ENCODE measurements around the gene FEM1B.
A peak's percentile ranks its signal among the peaks of the same experiment; 100 is the strongest.

Gene FEM1B

DNA sequence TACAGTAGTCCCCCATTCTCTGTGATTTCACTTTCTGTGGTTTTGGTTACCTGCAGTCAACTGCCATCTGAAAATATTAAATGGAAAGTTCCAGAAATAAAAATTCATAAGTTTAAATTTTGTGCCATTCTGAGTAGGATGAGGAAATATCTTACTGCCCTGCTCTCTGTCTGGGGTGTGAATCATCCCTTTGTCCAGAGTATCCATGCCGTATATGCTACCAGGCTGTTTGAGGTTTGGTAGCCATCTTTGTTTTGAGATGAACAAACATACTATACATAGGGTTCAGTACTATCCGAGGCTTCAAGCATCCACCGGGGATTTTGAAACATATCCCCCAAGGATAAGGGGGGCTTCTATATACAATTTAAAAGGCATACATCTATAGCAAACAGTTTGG lies 16.3 kb upstream of the FEM1B start:
- no peak for DNase-seq

GRCh38 chr15:68261980-68262379 lies 15.6 kb upstream of the FEM1B start:
- no peak for DNase-seq

- DNase-seq, result no peak
These were observed 14.8 kb upstream of the FEM1B start for GRCh38 chr15:68262514-68263356.

DNA sequence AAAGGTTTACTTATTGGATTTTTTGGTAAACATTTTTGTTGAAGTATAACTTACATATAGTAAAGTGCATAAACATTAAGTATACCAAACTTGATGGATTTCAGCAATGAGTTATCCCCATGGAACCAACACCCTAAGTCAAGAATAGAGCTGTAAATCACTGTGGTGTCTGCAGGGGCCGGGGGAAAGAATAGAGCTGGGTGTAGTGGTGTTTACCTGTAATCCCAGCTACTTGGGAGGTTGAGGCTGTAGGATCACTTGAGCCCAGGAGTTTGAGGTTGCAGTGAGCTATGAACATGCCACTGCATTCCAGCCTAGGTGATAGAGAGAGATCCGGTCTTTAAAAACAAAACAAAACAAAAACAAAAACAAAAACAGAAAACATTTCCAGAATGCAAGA lies 13.3 kb upstream of the FEM1B start:
- no peak for DNase-seq

GRCh38 chr15:68265081-68265480 lies 12.5 kb upstream of the FEM1B start:
- DNase-seq, result no peak

DNA sequence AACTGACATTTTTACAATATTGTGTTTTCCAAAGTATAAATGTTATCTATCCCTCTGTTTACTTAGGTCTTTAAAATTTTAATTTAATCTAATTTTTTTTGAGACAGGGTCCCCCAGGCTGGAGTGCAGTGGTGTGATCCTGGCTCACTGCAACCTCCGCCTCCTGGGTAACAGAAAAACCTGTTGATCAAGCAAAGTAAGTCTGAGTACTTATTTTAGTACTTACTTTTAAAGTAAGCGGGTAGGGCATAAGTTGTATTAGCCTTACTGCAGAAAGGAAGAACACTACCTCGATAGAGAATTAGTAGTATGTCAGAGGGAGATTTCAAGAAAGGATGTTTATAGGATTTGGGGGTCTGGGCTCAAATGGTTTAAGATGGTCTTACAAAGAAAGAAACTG lies 11.9 kb upstream of the FEM1B start:
- no peak for DNase-seq

GRCh38 chr15:68268405-68268804 lies 9.1 kb upstream of the FEM1B start:
- DNase-seq, result no peak

GRCh38 chr15:68271854-68272471 lies 5.6 kb upstream of the FEM1B start:
- DNase-seq, result no peak

DNA sequence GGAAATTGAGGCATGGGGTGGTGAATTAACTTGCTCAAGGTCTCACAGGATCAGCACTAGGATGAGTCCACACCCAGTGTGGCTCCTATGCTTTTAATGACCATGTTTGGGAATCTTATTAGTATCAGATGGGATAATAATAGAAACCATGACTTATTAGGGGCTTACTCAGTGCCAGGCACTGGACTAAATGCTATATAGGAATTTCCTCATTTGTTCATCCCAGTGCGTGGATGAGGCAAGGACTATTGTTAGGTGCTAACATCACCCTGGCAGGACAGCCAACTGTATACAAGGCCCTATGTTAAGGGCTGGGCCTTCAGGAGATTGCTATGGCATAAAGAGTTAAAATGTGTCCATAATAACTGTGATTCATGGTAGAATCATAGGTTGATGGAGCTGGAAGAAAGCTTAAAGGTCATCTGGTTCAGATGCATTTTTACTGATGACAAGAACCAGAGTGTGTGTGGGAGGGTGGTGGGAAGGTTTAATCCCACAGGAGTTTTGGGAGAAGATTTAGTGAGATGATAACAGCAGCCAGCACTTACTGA lies 4.7 kb upstream of the FEM1B start:
- DNase-seq, result no peak

GRCh38 chr15:68274201-68274848 lies 3.2 kb upstream of the FEM1B start:
- DNase-seq, result no peak

GRCh38 chr15:68275165-68275746 lies 2.3 kb upstream of the FEM1B start:
- no peak for DNase-seq

DNA sequence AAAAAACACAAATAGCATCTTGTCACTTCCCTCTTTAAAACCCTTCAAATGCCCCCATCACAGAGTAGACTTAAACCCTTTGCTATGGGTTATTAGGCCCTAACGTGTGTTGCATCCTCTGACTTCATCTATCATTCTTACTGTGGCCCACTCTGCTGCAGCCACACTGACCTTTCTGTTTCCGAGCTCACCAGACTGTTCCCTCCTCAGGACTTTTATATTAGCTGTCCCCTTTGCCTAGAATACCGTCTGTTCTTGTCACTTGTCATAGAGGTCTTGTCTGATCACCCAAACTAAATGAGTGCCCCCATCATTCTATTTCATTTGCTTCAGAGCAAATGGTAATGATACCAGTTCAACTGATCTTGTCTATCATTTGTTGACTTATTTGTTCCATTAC lies 877 bp upstream of the FEM1B start:
- DNase-seq, result peak; percentile 12

DNA sequence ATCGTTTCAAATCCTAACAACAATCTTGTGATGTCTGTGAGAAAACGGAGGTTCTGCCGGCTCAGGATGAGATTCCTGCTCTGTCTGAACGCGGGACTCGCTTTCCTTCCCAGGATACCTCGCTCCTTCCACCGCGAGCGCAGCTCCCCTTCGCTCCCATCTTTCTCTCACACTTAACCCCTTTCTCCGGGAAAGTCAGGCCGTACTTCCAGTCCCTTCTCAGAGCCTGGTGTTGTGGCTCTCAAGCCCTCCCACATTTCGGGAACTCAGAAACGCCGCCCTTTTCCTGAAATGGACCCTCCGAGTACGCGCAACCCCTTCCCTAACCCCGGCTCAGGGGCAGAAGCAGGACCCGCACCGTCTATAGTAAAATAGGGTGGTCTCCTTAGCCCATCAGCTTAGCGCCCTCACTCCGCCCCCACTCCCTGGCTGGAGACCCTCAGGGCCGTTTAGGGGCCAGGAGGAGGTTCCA lies 378 bp upstream of the FEM1B start:
- DNase-seq, result no peak

DNA sequence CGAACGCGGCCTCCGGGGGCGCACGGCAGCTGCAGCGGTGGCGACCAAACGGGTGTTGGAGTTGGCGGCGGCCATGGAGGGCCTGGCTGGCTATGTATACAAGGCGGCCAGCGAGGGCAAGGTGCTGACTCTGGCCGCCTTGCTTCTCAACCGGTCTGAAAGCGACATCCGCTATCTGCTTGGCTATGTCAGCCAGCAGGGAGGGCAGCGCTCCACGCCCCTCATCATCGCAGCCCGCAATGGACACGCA lies 725 bp downstream of the FEM1B start:
- no peak for DNase-seq

- DNase-seq, result peak; percentile 12
These were observed 1.3 kb downstream of the FEM1B start for GRCh38 chr15:68278595-68279405.

- no peak for DNase-seq
These were observed 2.5 kb downstream of the FEM1B start for GRCh38 chr15:68279779-68280753.

GRCh38 chr15:68281008-68281407 lies 3.5 kb downstream of the FEM1B start:
- no peak for DNase-seq

DNA sequence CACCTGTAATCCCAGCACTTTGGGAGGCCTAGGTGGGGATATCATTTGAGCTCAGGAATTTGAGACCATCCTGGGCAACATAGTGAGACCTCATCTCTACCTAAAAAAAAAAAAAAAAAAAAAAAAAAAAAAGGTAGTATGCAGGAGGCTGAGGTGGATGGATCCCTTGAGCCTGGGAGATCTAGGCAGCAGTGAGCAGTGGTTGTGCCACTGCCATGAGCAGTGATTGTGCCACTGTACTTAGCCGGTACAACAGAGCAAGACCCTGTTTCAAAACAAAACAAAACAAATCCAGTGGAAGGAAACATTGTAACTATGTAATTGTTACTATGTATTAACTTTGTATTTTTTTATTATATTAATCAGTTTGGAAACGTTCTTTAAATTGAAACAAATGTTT lies 5.9 kb downstream of the FEM1B start:
- DNase-seq, result no peak

GRCh38 chr15:68284616-68285258 lies 7.2 kb downstream of the FEM1B start:
- no peak for DNase-seq

GRCh38 chr15:68285259-68285980 lies 7.9 kb downstream of the FEM1B start:
- DNase-seq, result no peak

Data from CD4-positive, alpha-beta T cell treated with Interleukin-12 subunit alpha and Interleukin-12 subunit beta, for 1 hour (primary cell).